GM21390 (cell line): ENCODE measurements around the gene TSEN54.

Experiments used
- ATAC-seq: cut with Tn5 transposase; IDR thresholded peaks from one replicate; pipeline ENCODE4 v1.9.1; 2021; ENCODE audit not compliant: unreplicated experiment

The TSEN54 gene

DNA sequence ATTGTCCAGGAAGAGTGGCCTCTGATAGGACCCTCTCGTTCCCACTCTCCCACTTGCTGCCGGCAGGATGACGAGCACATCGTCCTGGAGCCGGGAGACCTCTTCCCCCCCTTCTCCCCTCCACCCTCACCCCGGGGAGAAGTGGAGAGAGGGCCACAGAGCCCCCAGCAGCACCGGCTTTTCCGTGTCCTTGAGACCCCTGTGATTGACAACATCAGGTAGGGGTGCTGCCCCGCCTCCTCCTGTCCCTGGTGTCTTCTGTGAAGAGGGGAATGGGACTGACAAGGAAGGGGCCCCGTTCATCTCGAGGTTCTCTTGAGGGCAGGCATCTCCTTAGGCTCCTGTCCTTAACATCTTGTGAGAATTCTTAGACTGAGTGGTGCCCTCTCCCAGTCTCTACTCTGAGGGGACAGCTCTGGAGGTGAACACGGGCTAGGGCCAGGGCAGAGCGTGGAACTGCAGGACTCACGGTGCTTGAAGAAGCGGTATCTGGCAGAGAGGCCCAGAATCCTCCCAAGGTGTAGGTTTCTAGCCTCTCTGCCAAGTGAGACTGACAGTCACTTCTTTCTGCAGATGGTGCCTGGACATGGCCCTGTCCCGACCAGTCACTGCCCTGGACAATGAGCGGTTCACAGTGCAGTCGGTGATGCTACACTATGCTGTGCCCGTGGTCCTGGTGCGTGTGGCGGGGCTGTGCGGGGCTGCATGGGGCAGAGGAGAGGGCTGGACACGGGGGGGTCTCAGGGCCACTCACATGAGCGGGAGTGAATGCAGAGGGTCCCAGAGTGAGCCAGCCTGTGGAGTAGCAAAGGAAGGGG is 27.4 kb upstream of the TSEN54 start:
- ATAC-seq, result no peak

DNA sequence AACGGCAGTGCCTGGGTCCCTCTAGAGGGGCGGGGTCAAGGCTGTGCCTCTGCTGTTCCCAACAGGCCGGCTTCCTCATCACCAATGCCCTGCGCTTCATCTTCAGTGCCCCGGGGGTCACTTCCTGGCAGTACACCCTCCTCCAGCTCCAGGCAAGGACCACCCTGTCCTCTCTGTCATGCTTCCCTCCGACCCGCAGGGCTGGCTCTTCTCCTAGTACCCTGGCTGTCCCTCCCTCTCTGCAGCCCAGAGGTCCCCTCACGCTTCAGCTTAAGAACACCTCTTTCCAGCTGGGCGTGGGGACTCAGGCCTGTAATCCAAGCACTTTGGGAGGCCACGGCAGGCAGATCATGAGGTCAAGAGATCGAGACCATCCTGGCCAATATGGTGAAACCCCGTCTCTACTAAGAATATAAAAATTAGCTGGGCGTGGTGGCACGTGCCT is 26.8 kb upstream of the TSEN54 start:
- no peak for ATAC-seq

GRCh38 chr17:75490173-75490743 is 26.1 kb upstream of the TSEN54 start:
- ATAC-seq, result no peak

- no peak for ATAC-seq
Measured at GRCh38 chr17:75490953-75491649, 25.2 kb upstream of the TSEN54 start.

DNA sequence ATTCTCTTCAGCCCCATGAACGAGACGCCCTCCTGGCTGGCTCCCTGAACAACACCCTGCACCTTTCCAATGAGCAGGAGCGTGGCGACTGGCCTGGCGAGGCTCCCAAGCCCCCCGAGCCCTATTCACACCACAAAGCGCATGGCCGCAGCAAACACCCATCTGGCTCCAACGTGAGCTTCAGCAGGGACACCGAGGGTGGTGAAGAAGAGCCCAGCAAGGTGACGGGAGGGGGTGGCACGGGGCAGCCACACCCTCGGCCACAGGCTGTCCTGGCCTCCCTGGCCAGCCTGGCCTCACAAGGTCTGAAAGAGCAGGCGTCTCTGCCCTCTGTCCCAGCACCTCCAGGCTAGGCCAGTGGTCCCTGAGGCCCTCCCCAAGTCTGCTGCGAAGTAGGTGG is 24.6 kb upstream of the TSEN54 start:
- ATAC-seq, result no peak

DNA sequence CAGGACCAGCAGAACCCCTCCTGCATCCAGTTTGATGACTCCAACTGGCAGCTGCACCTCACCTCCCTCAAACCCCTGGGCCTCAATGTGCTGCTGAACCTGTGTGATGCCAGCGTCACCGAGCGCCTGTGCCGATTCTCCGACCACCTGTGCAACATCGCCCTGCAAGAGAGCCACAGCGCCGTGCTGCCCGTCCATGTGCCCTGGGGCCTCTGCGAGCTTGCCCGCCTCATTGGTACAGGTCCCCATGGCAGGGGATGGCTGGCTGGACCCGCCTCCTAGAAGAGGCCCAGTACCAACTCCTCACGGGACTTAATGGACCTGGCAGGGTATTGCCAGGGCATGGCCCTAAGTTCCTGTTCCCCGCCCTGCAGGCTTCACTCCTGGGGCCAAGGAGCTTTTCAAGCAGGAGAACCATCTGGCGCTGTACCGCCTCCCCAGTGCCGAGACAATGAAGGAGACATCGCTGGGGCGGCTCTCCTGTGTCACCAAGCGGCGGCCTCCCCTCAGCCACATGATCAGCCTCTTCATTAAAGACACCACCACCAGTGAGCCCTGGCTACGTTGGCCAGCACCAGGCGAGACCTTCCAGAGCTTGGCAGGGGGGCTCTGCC is 23.7 kb upstream of the TSEN54 start:
- no peak for ATAC-seq

DNA sequence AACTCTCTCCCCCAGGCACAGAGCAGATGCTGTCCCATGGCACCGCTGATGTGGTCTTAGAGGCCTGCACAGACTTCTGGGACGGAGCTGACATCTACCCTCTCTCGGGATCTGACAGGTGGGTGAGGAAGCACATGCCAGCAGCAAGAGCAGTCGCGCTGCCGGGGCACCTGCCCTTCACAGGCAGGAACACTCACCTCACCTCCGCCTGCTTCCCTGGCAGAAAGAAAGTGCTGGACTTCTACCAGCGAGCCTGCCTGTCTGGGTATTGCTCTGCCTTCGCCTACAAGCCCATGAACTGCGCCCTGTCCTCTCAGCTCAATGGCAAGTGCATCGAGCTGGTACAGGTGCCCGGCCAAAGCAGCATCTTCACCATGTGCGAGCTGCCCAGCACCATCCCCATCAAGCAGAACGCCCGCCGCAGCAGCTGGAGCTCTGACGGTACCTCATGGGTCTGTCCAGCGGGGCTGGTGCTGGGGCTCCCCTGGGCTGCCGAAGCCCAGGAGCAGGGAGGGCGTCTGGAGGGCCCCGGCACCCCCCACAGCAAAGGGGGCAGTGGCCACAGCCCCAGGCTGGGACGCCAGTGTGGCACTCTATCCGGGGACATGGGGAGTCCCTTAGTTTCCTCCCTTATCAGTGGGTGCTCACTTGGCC is 22.7 kb upstream of the TSEN54 start:
- ATAC-seq, result no peak

- no peak for ATAC-seq
Measured at GRCh38 chr17:75494326-75494877, 21.9 kb upstream of the TSEN54 start.

- no peak for ATAC-seq
Measured at GRCh38 chr17:75496005-75496404, 20.3 kb upstream of the TSEN54 start.

GRCh38 chr17:75498039-75498725 is 18.1 kb upstream of the TSEN54 start:
- no peak for ATAC-seq

DNA sequence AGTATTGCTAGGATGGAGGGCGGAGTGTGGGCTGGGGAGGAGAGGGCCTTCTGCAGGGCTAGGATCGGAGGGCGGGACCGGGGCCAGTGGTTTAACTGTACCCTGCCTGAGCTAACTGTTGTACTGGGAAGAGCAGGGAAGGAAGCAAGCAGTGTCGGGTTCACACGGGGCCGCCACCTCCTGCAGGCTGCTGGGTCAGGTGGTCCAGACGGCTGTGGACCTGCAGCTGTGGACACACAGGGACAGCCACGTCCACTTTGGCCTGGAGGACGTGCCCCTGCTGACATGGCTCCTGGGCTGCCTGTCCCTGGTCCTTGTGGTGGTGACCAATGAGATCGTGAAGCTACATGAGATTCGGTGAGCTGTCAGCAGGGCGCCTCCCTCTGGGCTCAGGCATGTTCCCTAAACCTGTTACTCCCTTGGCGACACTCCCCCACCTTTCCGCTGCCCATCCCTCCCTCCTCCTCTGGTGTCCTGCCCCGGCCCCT is 17.6 kb upstream of the TSEN54 start:
- no peak for ATAC-seq

GRCh38 chr17:75499313-75500022 is 16.9 kb upstream of the TSEN54 start:
- no peak for ATAC-seq

DNA sequence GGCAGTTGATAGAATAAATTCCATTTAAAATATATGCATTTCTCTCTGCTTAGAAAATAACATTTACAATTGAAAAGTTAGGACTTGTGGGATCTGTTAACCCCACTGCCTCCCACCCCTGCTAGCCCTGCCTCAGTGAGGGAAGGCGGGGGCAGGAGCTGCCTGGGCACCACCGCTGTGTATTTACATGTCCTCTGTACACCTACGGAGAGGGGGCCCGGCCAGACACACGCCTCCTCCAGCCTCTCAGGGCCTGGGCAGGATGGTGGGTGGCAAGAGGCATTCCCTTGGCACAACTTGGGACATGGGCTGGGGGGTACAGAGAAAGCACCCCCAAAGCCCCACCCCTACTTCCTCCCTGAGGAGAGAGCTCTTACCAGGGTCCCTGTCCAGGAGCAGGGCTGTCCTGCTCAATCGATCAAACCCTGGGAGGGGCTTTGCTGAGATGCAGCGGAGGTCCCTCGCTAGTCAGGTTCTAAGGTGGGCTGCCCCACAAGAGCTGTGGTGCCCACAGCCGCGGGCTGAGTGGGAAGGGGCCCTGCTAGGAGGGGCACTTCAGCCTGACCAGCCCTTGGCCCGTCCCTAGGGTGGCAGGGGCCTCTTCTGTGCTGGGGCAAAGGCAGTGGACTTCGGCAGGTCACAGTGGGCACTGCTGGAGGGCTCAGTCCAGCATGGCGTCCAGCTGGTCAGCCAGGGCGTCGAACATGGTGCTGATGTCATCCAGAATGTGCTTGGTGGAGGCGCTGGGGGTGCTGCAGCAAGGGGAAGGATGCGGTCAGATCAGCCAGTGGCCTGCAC is 15.7 kb upstream of the TSEN54 start:
- ATAC-seq, result no peak

- no peak for ATAC-seq
Measured at GRCh38 chr17:75501378-75502071, 14.8 kb upstream of the TSEN54 start.

DNA sequence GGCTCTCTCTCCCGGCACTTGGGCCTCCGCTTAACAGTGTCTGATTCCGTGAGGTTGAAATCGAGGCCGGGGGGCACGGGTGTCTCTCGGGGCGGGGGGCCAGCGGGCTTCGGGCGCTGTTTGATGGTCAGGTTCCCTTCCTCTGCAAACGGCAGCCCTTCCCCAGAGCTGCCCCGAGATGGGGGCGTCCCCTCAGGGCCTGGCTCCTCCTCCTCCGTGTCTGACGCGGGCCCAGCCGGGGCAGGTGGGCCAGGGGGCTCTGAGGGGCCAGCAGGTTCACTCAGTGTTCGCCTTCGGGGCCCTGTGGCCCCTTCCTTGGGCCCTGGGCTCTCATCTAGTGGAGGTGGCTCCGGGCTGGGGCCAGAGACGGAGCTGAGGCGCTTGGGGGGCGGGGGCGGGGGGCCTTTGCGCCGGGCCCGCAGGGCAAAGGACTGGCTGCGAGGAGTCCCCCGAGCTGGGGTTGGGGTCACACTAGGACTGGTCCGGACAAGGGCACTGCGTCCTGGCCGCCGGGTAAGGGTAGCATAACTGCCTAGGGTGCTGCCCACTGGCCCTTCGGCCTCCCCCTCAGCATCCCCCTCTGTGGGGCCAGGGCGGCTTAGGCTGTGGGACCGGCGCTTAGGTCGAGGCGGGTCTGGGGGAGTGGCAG is 14.1 kb upstream of the TSEN54 start:
- ATAC-seq, result no peak

DNA sequence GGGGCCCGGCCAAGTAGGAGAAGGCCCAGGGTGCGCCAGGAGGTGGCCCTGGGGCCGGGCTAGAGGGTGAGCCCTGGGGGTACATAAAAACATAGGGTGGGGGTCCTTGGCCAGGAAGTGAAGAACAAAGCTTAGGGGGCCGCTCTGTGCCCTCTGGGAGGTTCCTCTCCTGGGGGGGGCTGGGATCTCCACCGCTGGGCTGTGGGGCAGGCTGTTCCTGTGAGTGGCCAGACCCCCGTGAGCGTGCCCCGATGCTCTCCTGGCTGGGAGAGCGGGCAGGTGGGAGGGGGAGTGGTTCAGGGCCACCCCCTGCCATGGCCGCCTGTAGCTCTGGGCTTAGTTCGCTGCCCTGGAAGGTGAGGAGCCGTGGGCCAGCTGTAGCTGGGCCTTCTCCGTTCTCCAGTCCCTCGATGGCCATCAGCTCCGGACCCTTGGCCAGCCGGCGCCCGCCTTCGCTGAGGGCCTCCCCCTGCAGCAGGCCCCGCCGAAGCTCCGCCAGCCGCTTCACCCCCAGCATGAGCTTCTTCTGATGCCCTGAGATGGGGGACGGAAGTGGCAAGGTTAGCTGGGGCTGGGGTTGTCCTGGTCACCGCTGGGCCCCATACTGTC is 13.5 kb upstream of the TSEN54 start:
- no peak for ATAC-seq

- ATAC-seq, result no peak
Measured at GRCh38 chr17:75503337-75503950, 12.9 kb upstream of the TSEN54 start.
